Cardiac fibroblast (primary cell): Measurements from ENCODE around the gene WNT4.
A peak's percentile ranks its signal among the peaks of the same experiment; 100 is the strongest.

Experiments
- DNase-seq, 2 donors: peaks; one replicate each; pipeline versions ENCODE4 v3.0.0 to v3.0.0-alpha.2; 2010; ENCODE audit warnings: low read depth in 2 of 2
- H3K4me3 ChIP-seq, 2 donors: replicated peaks in 1 of 2; 1 replicate in 1 of 2; 2 replicates in 1 of 2; pipeline ENCODE4 v1.5.1; 2011; ENCODE audit warnings: low read depth in 2 of 2, low read length in 2 of 2, mild to moderate bottlenecking in 2 of 2, moderate library complexity in 1 of 2
- CTCF ChIP-seq: IDR thresholded peaks from one replicate; pipeline ENCODE4 v1.5.1; 2011; ENCODE audit warnings: low read depth, mild to moderate bottlenecking, low read length, inconsistent platforms

WNT4 gene

GRCh38 chr1:22115286-22115685, 27.6 kb downstream of the WNT4 start:
- H3K4me3 ChIP-seq: no peak overlapping the region
- no peak for TF ChIP-seq CTCF
- DNase-seq: no peak

DNA sequence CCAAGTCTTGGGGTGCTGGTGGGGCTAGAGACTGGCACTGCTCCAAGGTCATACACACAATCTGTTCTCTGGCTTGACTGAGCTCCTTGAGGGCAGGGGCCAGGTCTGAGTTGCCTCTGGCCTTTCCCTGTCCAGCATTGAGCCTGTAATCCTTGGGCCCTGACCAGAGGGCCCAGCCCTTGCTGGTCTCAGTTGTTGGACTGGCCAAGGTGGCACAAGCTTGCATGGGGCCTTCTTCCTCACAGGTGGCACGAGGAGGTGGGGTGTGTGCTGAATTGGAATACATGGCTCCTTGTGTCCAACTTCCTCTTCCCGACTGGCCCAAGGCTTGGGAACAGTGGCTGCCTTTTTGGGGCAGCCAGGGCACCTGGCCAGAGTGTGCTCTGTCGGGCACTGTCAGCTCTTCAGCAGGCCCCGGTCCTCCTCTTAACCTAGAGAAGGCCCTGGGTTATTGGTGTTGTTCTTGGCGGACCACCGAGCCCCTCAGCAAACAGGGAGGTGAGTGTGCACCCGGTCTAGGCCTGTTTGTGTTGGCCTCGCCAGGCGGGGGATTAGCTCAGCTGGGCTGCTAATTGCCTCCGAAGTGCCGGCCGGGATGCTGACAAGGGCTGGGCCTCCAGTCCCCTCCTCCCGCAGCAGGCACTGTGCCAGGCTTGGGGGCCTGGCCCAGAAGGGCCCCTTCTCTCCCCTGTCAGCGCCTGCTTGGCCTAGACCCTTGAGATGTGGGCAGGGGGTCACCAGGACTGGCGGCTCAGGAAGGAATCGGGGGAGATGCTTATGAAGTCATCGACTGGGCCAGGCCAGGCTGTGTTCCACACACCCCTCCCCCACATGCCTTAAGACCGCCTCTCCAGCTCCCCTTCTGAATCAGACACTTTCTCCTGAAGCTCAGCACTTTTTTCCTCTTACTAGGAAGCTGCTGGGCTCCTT, 28.5 kb downstream of the WNT4 start:
- peak; percentile 76 to 87 for DNase-seq
- TF ChIP-seq CTCF: no peak
- H3K4me3 ChIP-seq: no peak overlapping the region

DNA sequence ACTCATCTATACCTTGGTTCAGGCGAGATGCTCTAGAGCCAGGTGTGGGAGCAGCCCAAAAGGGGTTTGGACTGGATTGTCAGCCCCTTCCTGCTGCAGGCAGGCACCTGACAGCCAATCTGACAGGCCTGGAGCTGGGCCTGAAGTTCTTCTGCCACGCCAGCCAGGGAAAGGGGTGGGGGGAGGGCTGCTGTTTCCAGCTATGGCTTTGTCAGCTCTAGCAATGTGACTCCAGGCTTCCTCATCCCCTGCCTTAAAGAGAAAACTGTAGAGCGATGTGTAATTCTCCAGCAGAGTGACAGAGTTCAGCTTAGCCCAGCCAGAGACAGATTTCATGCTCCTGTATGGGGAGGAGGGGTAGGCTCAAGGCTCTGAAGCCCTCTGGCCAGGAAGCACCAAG, 30.3 kb downstream of the WNT4 start:
- no peak for TF ChIP-seq CTCF
- no peak overlapping the region for H3K4me3 ChIP-seq
- DNase-seq: no peak

GRCh38 chr1:22111620-22112019, 31.3 kb downstream of the WNT4 start:
- H3K4me3 ChIP-seq: no peak overlapping the region
- no peak for TF ChIP-seq CTCF
- DNase-seq: peak; percentile 59 to 74

DNA sequence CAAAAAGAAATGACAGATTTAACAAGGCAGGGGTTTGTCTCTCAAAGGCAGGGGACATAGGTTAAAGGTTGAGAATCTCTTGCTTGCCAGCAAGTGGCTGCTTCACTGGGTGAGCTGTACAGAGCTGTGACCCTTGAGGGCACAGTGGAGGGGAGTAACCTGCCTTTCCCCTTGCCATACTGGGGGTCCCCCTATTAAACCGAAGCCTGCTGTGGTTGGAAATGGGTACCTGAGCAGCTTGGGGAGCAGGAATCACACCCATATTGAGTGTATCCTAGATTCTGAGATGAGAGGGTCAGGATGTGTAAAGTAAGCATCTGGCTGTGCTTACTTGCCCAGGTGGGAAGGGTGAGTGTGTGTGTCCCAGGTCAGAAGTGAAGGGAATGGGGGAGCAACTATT, 31.8 kb downstream of the WNT4 start:
- DNase-seq: no peak
- TF ChIP-seq CTCF: no peak
- H3K4me3 ChIP-seq: no peak overlapping the region

- no peak for TF ChIP-seq CTCF
- DNase-seq: no peak
- no peak overlapping the region for H3K4me3 ChIP-seq
These were observed 32.9 kb downstream of the WNT4 start for GRCh38 chr1:22110016-22110415.
